Putamen (tissue), 1 donor: ENCODE measurements around the gene PAM16.
"Not testable (repeated sequence)": the region's sequence is repeated elsewhere in the genome, so short reads cannot be mapped to it uniquely, and the experiment has no call there.

ENCODE experiments used
- DNase-seq: peaks from one replicate; pipeline ENCODE4 v3.0.0-alpha.2; 2016; ENCODE audit warnings: low spot score

The PAM16 gene

DNA sequence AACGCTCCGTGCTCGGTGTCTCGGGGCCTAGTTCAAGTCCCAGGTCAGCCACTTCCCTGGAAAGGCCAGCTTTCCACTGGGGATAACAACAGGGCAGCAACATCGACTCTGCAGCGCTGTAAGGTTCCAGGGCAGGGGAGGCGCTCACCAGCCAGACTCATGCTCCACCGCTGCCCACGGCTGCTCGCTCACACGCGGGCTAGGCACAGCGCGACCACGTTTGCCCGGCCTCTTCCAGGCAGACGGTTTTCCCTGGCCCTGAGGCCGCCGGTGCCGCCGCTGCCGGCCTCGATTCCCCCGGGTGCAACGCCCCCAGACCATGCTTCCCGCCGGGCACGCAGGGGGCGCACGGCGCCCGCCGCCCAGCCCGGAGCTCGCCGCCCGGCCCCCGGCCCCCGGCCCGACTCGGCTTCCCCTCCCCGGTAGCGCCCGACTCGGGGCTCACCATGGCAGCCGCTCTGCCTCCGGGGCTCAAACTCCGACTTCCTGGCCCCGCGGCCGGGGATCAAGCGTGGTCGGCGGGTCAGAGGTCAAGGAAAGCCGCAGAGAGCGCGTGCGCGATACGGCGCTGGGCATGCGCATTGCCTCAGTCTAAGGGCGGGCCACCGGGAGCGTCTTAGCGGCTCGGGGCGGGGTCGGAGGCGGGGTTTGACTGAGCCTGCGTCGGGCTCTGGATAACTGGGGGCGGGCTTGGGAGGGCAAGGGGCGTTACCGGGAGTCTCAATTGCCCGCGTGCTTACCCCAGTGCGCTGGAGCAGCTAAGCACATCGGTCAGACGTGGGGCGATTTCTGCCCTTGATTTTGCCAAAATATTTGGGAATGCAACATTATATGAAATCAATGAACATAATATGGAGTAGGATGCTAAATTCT, at the start of gene PAM16:
Gene PAM16 (minus strand): TSS at position 535 of the 873 bp plus-strand sequence. CDS start 87 bp downstream, at position 448.
- DNase-seq: peak; percentile 93

DNA sequence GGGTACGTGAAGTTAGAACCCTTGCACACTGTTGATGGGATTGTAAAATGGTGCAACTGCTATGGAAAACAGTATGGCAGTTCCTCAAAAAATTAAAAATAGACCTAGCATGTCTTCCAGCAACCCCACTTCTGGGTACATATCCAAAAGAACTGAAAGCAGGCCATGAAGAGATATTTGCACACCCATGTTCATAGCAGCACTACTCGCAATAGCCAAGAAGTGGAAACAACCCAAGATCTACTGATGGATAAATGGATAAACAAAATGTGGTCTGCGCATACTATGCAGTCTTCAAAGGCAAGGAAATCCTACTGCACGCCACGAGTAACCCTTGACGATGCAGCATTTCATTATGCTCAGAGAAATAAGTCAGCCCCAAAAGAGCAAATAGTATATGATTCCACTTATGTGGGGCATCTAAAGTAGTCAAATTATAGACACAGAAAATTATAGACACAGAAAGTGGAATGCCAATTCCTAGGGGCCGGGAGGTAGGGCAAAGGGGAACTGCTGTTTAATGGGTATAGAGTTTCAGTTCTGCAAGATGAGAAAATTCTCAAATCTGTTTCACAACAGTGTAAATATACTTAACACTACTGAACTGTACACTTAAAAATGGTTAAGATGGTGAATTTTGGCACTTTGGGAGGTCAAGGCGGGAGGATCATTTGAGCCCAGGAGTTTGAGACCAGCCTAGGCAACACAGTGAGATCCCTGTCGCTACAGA, 48.0 kb upstream of the PAM16 start:
- DNase-seq: no peak

GRCh38 chr16:4395055-4395726, 44.1 kb upstream of the PAM16 start:
- no peak for DNase-seq

DNA sequence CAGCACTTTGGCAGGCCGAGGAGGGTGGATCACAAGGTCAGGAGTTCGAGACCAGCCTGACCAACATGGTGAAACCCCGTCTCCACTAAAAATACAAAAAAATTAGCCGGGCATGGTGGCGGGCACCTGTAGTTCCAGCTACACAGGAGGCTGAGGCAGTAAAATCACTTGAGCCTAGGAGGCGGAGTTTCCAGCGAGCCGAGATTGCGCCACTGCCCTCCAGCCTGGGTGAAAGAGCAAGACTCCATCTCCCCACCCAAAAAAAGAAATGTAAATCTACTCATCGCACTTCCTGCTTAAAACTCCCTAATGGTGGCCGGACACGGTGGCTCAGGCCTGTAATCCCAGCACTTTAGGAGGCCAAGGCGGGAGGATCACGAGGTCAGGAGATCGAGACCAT, 42.7 kb upstream of the PAM16 start:
- not testable (repeated sequence) for DNase-seq

- no peak for DNase-seq
Observed at GRCh38 chr16:4393240-4393600, 42.1 kb upstream of the PAM16 start.

GRCh38 chr16:4392382-4393239, 41.5 kb upstream of the PAM16 start:
- no peak for DNase-seq

DNA sequence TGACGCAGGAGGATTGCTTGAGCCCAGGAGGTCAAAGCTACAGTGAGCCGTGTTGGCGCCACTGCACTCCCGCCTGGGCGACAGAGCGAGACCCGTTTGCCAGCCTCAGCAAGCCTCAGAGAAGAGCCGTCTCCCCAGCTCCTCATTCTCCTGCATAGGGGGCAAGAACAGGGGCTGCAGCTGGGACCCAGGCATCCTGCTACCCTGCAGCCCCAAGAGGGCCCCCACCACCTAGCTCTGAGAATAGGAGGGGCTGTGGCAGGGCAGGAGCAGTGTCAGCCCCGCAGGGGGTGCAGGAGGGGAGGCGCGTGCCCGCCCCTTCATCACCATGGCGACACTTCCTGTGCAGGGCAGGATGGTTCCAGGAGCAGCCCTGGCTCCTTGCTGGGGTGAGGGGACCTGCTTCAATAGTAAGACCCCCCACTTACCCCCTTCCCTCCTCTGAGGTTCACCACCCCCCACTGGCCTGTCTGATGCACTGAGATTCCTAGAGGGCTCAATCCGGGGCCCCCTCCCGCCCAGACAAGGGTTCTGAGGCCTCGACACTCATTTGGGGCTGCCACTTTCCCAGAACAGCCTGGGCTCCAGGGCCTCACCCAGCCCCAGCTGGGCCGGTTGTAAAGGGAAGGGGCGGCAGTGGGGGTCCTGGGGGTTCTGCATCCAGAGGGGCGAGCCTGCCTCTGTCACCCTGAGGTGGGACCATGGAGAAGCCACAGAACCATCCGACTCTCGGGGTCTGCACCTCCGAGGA, 40.7 kb upstream of the PAM16 start:
- DNase-seq: no peak

- DNase-seq: no peak
Observed at GRCh38 chr16:4390266-4391260, 39.4 kb upstream of the PAM16 start.

GRCh38 chr16:4389051-4389955, 38.2 kb upstream of the PAM16 start:
- no peak for DNase-seq

- DNase-seq: no peak
Observed at GRCh38 chr16:4388271-4389021, 37.3 kb upstream of the PAM16 start.

GRCh38 chr16:4387781-4388180, 36.7 kb upstream of the PAM16 start:
- no peak for DNase-seq

- DNase-seq: no peak
Observed at GRCh38 chr16:4386951-4387565, 35.9 kb upstream of the PAM16 start.

GRCh38 chr16:4386451-4386805, 35.3 kb upstream of the PAM16 start:
- DNase-seq: no peak

DNA sequence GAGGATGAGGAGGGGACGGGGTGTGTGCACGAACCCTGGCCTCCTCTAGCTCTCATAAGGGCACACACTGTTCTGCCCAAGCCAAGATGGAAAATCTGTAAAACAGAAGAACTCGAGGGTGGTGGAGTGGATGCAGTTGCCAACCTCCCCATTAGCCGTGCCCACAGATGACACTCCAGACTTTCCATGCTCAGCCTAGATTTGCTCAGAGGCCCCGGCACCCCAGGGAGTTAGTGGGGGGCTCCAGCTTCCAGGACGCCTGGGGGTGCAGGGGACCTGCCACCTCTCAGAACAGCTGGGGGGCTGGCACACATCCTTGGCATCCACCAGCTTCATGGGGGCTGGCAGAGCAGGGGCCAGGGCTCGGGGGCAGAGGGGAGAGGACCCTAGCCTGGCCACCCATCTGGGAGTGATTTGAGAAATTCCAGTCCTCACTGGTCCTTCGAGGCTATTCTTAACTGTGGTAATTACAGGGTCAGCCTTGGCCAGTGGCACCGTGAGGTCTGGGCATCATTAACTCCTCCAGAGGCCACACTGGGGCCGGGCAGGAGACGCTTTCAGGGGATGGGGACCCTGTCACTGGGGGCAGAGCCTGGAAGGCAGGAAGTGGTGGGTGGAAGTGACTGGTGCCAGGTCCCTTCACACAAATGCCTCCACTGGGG, 34.8 kb upstream of the PAM16 start:
- no peak for DNase-seq

- DNase-seq: no peak
Observed at GRCh38 chr16:4385066-4385788, 34.1 kb upstream of the PAM16 start.

- no peak for DNase-seq
Observed at GRCh38 chr16:4384509-4384942, 33.4 kb upstream of the PAM16 start.
